Lower leg skin (tissue), 3 donors: ENCODE measurements around the gene SHROOM2.

Experiments used
- CTCF ChIP-seq, 3 donors: fragments of 450-650 bp; IDR thresholded peaks; one replicate each; pipeline ENCODE4 v1.5.1; 2016; ENCODE audit warnings: antibody characterized with exemption in 3 of 3, mild to moderate bottlenecking in 3 of 3, moderate library complexity in 2 of 3
- POLR2A ChIP-seq, 2 donors: fragments of 450-650 bp; IDR thresholded peaks; one replicate each; pipeline ENCODE4 v1.6.1; 2016 to 2017; ENCODE audit warnings: antibody characterized with exemption in 2 of 2, mild to moderate bottlenecking in 1 of 2, moderate library complexity in 1 of 2

GRCh38 chrX:9859711-9860555, 73.7 kb downstream of the SHROOM2 start:
- TF ChIP-seq CTCF (IDR thresholded peaks at IDR 0.05) (no peak), POLR2A (IDR thresholded peaks at IDR 0.05) (no peak)
